ENCODE results near the gene COX14.
"Not testable (repeated sequence)": the region's sequence is repeated elsewhere in the genome, so short reads cannot be mapped to it uniquely, and the experiment has no call there.

The COX14 gene

DNA sequence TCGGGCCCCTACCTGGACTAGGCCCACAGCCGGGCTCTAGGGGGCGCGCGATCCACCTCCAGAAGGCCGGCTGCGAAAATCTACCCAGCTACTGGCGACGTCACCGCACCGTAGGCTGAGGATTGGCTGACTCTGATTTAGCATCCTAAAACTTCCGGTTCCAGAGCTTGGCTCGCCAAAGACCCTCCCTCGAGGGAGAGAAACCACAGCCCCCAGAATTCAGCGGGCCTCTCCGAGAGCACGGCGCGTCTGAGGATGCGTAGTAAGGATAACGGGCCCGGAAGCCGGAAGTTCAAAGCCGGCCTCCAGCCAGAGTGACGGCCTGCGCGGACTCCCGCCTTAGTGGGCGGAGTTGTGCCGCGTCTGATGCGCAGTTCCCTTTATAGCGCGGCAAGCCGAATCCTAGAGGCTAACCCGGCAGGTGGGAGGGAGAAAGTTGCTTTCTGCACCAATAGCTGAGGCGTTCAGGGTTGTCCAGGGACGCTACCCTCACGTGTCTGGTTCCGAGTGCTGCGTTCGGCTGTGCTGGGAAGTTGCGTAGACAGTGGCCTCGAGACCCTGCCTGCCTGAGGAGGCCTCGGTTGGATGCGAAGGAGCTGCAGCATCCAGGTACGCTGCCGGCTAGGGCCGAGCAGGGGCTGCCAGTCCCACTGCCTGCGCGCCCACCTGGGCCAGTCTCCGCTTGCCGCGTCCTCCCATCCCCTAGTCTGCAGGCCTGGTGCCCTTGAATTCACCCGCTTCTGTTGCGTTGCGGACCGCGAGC is at the start of gene COX14:
Gene COX14, plus strand, starts transcription at position 544 of the 763 bp plus-strand sequence. CDS start 7,808 bp downstream, outside the sequence.
- peak; percentile 86 for FAIRE-seq

DNA sequence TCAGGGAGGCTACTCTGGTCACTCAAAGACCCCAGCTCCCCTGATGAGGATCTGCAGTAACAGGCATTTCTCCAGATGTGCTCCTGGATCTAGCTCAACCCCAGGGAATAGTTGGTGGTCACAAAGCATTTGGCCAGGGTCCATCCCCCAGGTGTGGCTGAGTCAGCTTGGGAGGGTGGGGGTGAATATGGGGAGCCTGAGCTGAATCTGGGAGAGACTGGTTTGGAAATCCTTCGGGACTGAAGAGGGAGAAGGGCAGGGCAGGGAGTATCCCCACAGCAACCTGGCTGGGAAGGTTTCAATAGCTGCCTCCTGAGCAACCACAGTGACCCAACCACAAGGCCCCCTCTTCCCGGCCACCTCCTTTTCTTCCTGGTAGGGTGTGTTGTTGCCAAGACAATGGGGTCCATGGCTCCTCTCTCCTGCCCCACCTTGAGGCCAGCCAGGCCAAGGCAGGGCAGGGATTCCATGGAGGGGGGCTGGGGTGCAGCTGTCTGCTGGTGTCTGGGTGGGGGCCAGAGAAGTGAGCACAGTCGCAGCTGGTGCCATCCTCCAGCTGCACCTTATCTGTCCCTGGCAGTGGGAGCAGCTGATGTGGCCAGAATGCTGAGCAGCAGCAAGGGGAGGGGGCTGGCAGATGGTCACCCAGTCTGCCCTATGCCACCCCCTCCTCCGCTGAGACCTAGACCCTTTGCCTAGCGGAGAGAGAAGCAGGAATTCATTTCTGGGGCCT is 49.1 kb upstream of the COX14 start:
- no peak for FAIRE-seq

DNA sequence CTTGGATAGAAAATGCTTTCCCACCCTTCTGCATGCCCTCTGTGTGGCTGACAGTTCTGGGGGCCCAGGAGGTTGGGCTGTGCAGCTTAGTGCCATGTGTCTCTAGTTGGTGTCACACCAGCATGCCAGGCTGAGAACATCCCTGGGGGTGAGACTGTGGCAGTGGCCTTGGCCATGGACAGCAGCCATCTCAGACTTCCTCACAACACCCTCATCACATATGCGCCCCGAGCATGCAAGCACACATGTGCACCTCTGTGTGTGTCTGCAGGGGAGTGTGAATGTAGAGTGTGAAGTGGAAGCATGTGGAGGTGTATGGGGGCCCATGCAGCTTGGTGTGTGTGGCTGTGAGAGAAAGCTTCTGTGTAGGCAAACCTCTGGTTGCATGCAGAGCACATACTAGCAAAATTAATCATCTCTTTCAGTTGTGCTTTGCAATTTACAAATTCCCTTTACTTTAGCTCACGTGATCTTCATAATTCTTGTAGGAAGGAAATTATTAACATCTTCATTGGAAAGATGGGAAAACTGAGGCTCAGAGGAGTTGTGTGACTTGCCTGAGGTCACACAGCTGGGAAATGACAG is 46.2 kb upstream of the COX14 start:
- FAIRE-seq: no peak

DNA sequence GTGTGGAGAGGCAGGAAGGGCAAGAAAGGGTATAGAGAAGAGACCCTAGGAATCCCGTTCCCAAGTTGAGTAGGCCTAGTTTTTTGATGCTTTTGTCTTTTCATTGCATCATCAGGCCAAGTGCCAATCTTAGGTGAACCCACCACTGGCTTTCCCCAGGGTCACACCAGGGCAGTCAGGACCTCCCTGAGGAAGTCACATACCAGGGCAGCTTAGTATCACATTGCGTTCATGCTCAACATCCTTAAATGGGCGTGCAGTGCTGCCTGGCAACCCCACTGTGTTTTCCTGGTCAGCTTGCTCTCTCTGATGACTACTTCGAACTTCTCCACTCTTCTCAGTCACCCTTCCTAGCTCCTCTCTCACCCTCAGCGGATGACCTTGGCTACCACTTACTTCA is 45.6 kb upstream of the COX14 start:
- FAIRE-seq: no peak

DNA sequence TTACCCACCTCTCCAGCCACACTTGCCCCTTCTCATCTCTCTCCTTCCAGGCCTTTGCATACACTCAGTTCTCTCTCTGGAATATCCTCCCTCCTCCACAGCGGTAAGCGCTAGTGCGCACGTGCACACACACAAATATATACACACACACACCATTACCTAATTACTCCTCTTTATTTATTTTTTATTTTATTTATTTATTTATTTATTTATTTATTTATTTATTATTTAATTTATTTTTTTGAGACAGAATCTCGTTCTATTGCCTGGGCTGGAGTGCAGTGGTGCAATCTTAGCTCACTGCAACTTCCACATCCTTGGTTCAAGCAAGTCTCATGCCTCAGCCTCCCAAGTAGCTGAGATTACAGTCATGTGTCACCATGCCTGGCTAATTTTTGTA is 43.0 kb upstream of the COX14 start:
- no peak for FAIRE-seq

DNA sequence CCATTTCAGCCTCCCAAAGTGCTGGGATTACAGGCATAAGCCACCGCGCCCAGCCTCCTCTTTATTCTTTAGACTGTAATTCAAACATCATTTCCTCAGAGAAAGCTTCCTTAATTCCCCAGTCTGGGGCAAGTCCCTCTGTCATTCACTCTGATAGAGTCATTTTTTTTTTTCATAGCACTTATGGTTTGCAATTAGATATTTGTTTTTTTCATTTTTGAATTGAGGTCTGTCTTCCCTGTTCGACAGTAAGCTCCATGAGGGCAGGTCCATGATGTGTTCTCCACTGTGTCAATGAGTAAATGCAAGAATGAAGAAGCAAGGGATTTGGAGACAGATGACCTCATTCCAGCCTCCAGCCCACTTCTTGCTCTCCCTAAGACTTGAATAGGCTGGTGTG is 42.5 kb upstream of the COX14 start:
- FAIRE-seq: no peak

DNA sequence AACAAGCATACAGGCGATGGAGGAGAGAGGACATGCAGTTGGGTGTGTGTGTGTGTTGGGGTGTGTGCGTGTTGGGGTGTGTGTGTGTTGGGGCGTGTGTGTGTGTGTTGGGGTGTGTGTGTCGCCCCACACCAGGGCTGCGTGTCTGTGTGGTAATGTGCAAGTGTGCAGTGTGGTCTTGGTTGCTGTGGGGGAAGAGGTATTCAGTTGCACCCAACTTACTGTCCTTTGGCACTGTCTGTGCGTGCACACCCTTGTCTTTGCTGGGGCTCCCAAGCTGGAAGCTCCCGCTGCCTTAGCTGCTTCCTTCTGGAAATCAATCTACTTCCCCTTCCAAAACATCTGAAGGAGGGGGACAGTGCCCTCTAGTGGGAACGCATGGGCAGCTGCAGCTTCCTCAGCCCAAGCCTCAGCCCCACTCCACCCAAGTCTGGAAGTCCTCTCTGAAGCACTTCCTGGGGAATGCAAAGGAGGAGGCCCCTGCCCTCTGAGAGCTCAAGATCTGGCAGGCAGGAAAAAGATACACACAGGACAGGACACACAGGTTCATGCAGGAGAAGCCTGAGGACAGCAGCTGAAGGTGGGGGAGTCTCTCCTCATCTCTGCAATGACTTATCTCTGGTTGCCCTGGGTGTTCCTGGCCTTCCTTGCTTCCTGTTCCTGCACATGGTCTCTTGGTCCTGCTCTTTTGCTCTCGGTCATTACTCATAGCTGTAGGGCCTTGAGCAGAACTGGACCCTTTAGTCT is 41.5 kb upstream of the COX14 start:
- peak; percentile 24 for FAIRE-seq

DNA sequence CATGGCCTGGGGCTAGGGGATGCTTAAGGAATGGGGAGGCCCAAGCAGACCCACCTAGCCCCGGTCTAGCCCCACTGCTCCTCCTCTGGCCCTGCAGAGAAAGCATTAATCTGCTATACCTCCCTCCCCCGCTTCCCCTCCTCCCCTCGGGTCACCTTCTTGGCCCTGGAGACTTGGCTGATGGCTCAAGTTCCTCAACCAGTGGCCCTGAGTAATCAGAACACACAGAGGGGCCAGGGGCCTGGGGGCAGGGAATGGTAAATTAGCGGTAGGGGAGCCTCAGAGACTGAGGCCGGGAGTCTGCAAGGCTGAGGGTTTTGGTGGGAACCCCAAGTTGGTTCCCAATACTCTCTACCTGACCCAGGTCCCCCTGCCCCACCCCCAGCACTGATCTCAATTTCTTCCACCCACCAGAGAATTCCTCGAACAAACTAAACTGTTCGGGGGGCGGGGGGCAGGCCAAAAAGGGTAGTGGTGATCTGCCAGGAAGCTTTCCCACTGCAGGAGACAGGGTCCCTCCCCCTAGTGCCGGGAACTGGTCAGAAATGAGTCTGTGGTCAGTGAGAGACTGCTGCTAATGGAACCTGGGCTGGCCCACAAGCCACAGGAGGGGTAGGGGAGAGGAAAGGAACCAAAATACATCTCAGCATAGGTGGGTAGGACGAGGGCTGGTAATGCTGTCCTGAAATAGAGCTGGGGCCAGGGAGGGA is 39.7 kb upstream of the COX14 start:
- no peak for FAIRE-seq

DNA sequence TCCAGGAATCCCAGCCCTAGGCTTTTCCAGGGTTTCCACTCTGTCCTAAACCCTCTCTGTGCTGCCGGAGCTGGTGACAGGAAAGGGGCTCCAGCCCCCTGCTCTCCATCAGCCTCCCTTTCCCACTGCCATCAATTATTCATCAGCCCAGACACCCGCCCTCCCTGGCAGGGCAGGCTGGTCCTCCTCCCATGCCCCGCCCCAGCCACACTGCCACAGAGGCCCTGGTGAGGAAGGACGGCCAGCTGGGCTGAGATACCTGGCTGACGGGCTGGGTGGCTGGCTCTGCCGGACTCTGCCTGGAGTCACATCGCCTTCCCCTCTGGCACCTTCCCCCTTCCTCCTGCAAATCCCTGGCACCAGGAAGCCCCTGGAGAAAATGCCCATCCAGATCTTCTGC is 38.8 kb upstream of the COX14 start:
- FAIRE-seq: no peak

DNA sequence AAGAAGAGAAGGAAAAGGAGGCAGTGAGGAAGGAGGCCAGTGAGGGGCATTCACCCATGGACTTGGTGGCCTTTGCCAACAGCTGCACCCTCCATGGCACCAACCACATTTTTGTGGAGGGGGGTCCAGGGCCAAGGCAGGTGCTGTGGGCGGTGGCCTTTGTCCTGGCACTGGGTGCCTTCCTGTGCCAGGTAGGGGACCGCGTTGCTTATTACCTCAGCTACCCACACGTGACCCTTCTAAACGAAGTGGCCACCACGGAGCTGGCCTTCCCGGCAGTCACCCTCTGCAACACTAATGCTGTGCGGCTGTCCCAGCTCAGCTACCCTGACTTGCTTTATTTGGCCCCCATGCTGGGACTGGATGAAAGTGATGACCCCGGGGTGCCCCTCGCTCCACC is 38.3 kb upstream of the COX14 start:
- FAIRE-seq: no peak

DNA sequence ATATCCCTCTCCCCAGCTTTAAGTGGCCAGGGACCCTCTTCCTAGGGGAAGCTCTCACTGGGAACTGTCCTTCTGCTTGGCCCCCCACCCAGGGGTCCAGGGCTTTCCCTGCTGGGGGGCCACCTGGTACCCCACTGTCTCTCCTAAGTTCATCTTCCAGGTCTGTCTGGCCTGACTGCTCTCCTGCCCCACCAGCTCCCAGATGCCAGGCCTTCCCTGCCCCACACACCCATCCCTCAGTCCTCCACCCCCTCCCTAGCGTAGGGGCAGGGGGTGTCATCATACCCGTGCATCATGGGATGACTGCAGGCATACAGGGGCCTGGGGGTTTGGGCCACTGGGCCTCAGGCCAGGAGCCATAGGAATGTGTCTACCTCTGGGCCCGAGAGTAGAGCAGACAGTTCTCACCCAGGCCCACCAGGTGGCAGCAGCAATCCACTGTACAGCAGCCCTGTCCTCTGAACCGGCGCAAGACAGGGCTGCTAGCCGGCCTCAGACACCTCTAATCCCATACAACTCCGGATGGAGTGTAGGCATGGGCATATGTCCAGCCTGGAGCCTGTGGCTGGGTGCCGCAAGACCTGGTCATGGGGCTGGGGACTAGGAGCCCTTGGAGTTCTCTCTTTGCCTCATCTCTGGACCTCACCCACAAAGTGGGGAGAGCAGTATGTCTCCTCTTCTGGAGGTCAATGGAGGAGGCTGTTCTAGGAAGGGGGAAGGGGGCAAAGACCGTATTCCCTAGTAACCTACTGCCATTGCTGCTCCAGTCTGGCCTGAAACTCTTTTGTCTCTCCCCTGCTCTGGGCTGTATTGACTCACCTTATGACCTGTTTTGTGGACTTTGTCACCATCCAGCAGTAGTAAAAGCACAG is 36.9 kb upstream of the COX14 start:
- FAIRE-seq: no peak

DNA sequence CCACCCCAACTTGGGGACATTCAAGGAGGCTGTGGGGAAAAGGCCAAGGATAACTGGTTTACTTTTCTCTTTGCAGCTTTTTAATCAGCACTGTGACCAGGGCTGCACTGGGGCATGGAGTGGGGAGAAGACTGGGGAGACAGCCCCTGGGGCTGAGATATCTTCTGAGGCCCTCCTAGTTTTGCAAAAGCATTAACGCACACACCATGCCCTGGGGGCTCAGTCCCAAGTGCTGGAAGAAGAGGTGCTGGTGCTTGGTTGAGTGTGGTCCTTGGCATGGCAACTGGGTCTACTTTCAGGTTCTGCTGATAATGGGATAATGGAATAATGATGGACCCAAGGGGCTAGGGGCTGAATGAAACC is 36.2 kb upstream of the COX14 start:
- no peak for FAIRE-seq

DNA sequence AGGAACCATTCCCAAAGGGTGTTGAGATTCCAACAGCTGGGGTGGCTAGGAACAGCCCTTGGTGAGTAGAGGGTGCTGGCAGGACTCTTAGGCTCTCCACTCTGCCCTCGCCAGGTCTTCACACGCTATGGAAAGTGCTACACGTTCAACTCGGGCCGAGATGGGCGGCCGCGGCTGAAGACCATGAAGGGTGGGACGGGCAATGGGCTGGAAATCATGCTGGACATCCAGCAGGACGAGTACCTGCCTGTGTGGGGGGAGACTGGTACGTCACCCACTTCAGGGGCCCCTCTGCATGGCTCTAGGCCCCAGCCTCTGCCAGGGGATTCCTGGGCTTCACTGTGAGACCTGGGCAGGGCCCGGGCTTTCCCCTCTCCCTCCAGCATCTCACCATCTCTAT is 34.9 kb upstream of the COX14 start:
- no peak for FAIRE-seq

DNA sequence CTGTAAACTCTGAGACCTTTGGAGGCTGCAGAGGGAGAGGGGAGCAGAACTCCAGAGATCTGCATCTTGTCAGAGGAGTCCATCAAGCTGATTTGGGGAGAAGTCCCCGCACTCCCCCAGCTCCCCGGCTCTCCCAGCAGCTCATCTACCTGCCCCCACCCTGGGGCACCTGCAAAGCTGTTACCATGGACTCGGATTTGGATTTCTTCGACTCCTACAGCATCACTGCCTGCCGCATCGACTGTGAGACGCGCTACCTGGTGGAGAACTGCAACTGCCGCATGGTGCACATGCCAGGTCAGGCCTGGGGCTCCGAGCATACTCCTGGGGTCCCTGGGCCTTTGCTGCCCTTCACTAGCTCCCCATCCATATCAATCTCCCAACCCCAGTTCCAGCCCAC is 33.8 kb upstream of the COX14 start:
- no peak for FAIRE-seq

DNA sequence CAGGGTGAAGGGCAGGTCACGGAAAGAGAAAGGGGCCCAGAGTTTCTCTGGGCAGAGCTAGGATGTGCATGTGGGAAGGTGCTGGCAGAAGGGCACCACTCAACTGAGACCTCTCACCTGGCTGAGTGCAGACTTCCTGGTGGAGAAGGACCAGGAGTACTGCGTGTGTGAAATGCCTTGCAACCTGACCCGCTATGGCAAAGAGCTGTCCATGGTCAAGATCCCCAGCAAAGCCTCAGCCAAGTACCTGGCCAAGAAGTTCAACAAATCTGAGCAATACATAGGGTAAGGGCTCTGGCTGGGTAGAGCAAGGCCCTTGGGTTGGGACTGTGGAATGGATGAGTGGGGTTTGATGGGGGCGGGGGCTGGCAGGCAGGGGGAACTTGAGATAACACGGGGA is 32.3 kb upstream of the COX14 start:
- no peak for FAIRE-seq

DNA sequence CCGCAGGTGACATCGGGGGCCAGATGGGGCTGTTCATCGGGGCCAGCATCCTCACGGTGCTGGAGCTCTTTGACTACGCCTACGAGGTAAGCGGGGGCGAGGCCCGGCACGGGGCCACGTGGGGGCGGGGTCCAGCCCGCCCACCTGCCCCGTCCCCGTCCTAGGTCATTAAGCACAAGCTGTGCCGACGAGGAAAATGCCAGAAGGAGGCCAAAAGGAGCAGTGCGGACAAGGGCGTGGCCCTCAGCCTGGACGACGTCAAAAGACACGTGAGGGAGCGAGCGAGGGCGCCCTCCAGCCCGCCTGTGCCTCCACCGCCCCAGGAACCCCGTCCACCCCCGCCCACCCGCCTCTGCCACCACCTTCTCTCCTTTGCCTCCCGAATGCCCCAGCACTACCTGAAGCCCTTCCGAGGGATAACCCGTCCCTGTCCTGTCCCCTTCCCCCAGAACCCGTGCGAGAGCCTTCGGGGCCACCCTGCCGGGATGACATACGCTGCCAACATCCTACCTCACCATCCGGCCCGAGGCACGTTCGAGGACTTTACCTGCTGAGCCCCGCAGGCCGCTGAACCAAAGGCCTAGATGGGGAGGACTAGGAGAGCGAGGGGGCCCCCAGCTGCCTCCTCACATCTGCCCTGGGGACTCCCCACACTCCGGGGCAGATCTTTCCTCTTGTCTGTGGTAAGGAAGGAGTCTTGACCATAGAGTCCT is 30.8 kb upstream of the COX14 start:
- no peak for FAIRE-seq

DNA sequence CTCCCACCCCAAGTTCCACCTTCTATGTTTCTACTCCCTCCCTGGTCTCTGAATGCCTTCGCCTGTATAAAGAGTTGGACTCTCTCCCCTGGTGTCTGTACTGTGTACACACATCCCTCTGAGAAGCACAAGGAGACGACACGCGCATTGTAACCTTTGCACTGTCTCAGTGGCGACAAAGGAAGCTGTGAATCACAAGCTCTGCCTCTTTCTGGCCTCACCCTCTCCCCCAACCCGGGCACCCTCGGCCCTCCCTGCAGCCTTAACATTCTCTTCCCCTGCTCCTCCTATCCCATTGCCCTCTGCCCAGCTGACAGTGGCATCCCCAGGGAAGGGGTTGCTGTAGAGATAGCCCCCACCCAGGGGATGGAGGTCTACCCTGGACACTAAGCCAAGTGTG is 29.4 kb upstream of the COX14 start:
- no peak for FAIRE-seq

DNA sequence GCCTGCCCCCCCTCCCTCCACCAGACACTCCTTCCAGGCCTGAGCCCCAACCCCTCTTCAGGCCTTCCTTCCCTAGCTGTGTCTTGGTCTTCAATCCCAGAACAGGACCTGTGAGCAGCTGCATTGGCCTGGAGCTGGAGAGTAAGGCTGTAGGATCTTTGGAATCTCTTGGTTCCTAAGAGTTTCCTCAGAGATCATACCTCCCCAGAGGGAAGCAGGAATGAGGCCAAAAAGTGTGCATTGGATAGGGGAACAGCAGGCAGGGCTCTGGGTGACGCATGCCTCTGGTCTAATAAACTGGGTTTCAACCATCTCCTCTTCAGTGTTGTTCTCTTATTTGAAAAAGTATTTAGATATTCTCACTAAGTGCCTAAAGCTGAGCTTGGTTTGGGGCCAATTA is 28.7 kb upstream of the COX14 start:
- no peak for FAIRE-seq

DNA sequence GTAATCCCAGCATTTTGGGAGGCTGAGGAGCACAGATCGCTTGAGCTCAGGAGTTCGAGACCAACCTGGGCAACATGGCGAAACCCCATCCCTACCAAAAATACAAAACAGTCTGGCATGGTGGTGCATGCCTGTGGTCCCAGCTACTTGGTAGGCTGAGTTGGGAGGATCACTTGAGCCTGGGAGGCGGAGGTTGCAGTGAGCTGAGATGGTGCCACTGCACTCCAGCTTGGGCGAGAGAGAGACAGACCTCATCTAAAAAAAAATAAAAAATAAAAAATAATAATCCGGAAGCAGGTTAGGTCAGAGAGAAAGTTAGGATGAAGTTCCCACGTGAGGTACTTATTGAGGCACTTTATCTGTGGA is 27.6 kb upstream of the COX14 start:
- not testable (repeated sequence) for FAIRE-seq

DNA sequence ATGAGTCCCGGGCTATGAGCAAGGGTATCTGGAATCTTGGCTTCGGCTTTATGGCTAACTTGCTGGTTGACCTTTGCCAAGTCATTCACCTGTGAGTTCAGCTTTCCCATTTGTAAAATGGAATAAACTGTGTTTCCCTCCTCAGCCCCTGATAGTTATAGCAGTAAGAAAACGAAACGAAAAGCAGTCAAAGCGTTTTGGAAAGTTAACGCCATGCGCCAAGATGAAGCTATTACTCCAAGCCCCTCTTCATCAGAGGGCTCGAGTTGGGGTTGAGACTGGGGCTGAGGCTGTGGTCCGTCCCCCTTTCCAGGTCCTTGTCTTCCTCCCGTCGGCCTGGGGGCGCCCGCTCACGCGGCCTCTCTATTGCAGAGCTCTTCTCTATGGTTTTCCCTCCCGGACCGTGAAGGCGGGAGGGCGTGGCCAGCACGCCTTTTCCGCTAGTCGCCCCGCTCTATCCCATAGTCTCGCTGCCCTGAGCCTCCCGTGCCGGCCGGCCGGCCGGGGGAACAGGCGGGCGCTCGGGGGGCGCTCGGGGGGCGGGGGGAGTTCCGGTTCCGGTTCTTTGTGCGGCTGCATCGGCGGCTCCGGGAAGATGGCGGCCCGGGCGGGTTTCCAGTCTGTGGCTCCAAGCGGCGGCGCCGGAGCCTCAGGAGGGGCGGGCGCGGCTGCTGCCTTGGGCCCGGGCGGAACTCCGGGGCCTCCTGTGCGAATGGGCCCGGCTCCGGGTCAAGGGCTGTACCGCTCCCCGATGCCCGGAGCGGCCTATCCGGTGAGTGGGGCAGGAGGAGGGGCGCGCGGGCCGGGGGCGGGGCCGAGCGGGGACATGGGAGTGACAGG is 27.0 kb upstream of the COX14 start, which contains the start of gene SMARCD1:
Gene SMARCD1, plus strand, starts transcription at position 568 of the 840 bp plus-strand sequence. Its CDS starts 28 bp downstream, at position 596.
- FAIRE-seq: no peak
